ENCODE measurements around the gene TARS2.

DNA sequence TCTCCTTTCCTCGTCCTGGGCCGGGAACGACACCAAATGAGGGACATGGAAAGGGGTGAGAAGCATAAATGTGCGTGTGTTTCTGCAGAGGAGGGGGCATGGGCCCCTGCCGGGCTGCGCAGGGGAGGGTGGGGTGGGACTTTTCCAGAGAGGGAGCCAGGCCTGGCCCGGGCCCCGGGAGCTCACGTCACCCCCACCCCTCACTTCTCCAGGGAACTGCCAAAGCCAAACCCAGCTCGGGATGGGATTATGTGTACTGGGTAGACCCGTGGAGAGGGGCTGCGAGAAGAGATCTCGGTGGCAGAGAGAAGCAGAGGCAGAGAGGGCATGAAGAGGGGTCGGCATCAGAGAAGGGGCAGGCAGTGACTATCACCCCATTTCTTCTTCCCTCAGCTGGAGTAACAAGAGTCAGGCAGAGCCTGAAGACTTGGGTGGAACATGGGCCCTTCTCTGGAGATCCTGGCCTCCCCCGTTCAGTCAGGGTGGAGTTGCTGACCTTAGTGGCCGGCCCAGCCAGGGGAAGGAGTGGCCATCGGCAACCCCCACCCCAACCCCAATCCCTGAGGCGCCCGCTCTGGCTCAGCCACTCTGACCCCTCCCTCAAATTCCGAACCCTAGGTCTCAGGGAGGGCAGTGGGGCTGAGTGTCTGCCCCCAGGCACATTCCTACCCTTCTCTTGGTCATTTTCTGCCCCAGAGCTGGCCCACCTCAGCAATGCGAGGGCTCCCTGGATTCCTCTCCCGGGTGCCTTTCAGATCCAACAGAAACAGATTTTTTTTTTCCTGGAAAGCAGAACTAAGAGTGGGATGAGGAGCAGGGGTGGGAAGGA, 63.2 kb downstream of the TARS2 start:
- TF ChIP-seq POLR2A (IDR thresholded peaks at IDR 0.05; ENCODE audit: low read length) (no peak), GATA1 (IDR thresholded peaks at IDR 0.05; ENCODE audit: low read depth, low read length) (no peak)

Measured in erythroblast (primary cell).